Neural cell (in vitro differentiated cells): ENCODE results near the gene LVRN. TPM values are rescaled to one million over a fixed set of nuclear protein-coding genes. Genes with fewer than 3 reads are reported as not detected.

ENCODE experiments used
- H2AFZ ChIP-seq: fragments of 200-600, 300-800 bp; sonication (generic), shearing (Covaris generic); 2 replicates; pipeline ENCODE4 v1.6.0; 2014; ENCODE audit warnings: low read depth, mild to moderate bottlenecking, antibody characterized with exemption, low read length, moderate library complexity
- H3F3A ChIP-seq: fragments of 200-600 bp; shearing (Covaris generic); 2 replicates; pipeline ENCODE4 v1.6.1; 2016; ENCODE audit warnings: mild to moderate bottlenecking, moderate library complexity, mixed read lengths, antibody characterized with exemption, low read length; ENCODE audit not compliant: insufficient read depth, poor library complexity, severe bottlenecking
- H3K27ac ChIP-seq: fragments of 200-600, 300-800 bp; sonication (generic), shearing (Covaris generic); 2 replicates; pipeline ENCODE4 v1.5.1; 2014; ENCODE audit warnings: mild to moderate bottlenecking, low read length, moderate library complexity
- H3K27me3 ChIP-seq: fragments of 300-800, 200-600 bp; sonication (generic), shearing (Covaris generic); 2 replicates; pipeline ENCODE4 v1.6.0; 2014; ENCODE audit warnings: mild to moderate bottlenecking, low read depth, low read length, moderate library complexity; ENCODE audit not compliant: insufficient read depth
- H3K36me3 ChIP-seq: fragments of 300-800, 200-600 bp; sonication (generic), shearing (Covaris generic); 2 replicates; pipeline ENCODE4 v1.5.1; 2014; ENCODE audit warnings: mild to moderate bottlenecking, antibody characterized with exemption, low read length, moderate library complexity; ENCODE audit not compliant: insufficient read depth
- H3K4me2 ChIP-seq: fragments of 300-800, 200-600 bp; sonication (generic), shearing (Covaris generic); 2 replicates; pipeline ENCODE4 v1.6.0; 2014; ENCODE audit warnings: mild to moderate bottlenecking, low read length
- H3K4me3 ChIP-seq: fragments of 300-800, 200-600 bp; sonication (generic), shearing (Covaris generic); 2 replicates; pipeline ENCODE4 v1.5.1; 2014; ENCODE audit warnings: mild to moderate bottlenecking, low read length, moderate library complexity
- H3K79me2 ChIP-seq: fragments of 200-600 bp; shearing (Covaris generic); replicated peaks from 2 replicates; pipeline ENCODE4 v1.6.0; 2014; ENCODE audit warnings: mild to moderate bottlenecking, low read length, moderate library complexity; ENCODE audit not compliant: insufficient read depth
- H3K9ac ChIP-seq: fragments of 300-800, 200-600 bp; sonication (generic), shearing (Covaris generic); 2 replicates; pipeline ENCODE4 v1.6.1; 2016; ENCODE audit warnings: mild to moderate bottlenecking, low read length, mixed read lengths
- H3K9me2 ChIP-seq: fragments of 200-600 bp; shearing (Covaris generic); 2 replicates; pipeline ENCODE4 v1.6.1; 2016; ENCODE audit warnings: mild to moderate bottlenecking, low read length, mixed read lengths; ENCODE audit not compliant: insufficient read depth
- H3K9me3 ChIP-seq: fragments of 200-600, 300-800 bp; sonication (generic), shearing (Covaris generic); 2 replicates; pipeline ENCODE4 v1.6.1; 2016; ENCODE audit warnings: mild to moderate bottlenecking, mixed run types, low read length, moderate library complexity, mixed read lengths
- H4K20me1 ChIP-seq: fragments of 200-600 bp; shearing (Covaris generic); 2 replicates; pipeline ENCODE4 v1.6.1; 2016; ENCODE audit warnings: mild to moderate bottlenecking, mixed run types; ENCODE audit not compliant: insufficient read depth
- EP300 ChIP-seq: fragments of 450-650 bp; conservative IDR thresholded peaks from 2 replicates; pipeline ENCODE4 v1.6.1; 2014; ENCODE audit warnings: antibody characterized with exemption, mild to moderate bottlenecking, moderate library complexity; ENCODE audit not compliant: poor library complexity, severe bottlenecking
- EZH2 ChIP-seq: fragments of 200-600, 300-800 bp; shearing (Covaris generic), sonication (generic); IDR thresholded peaks from 2 replicates; pipeline ENCODE4 v1.6.1; 2014; ENCODE audit warnings: antibody characterized with exemption, low read length, borderline replicate concordance, mild to moderate bottlenecking; ENCODE audit not compliant: insufficient read depth, poor library complexity, severe bottlenecking
- MXI1 ChIP-seq: fragments of 450-650 bp; conservative IDR thresholded peaks from 2 replicates; pipeline ENCODE4 v1.6.1; 2014; ENCODE audit warnings: antibody characterized with exemption, mild to moderate bottlenecking; ENCODE audit not compliant: poor library complexity, severe bottlenecking
- POLR2AphosphoS5 ChIP-seq: IDR thresholded peaks from 2 replicates; pipeline ENCODE4 v1.6.1; 2012
- RAD21 ChIP-seq: fragments of 450-650 bp; conservative IDR thresholded peaks from 2 replicates; pipeline ENCODE4 v1.6.1; 2014; ENCODE audit warnings: antibody characterized with exemption, mild to moderate bottlenecking, moderate library complexity
- SMC3 ChIP-seq: fragments of 450-650 bp; conservative IDR thresholded peaks from 2 replicates; pipeline ENCODE4 v1.6.1; 2014; ENCODE audit warnings: antibody characterized with exemption, mild to moderate bottlenecking, moderate library complexity; ENCODE audit not compliant: poor library complexity
- TAF1 ChIP-seq: IDR thresholded peaks from 2 replicates; pipeline ENCODE4 v1.6.1; 2012; ENCODE audit warnings: low read depth
- polyA plus RNA-seq: library from polyadenylated mRNA; depleted of rRNA; stranded (reverse); fragments of >200 nt; gene quantifications from 2 replicates; pipeline ENCODE4 v1.2.3, GENCODE V29; 2014
- TF ChIP-seq, protein P1 (sequence below): fragments of 450-650 bp; IDR thresholded peaks from 2 replicates; pipeline ENCODE4 v1.5.1; 2014; ENCODE audit warnings: antibody characterized with exemption, mild to moderate bottlenecking, moderate library complexity; ENCODE audit not compliant: poor library complexity, severe bottlenecking
- TF ChIP-seq, protein P2 (sequence below): IDR thresholded peaks from 2 replicates; pipeline ENCODE4 v1.6.1; 2012; ENCODE audit warnings: borderline replicate concordance

LVRN gene
- polyA plus RNA-seq, 1 donor from 2014 or later: 3.5 TPM

GRCh38 chr5:115985802-115986757 lies 23.8 kb downstream of the LVRN start:
- Histone ChIP-seq H3K4me3 (no peak overlapping the region), H4K20me1 (no peaks in the 10 kb centered on the region), H3K27me3 (no peaks in the 10 kb centered on the region), H3K9ac (no peak overlapping the region), H2AFZ (no peak overlapping the region), H3F3A (no peaks in the 10 kb centered on the region), H3K9me2 (no peaks in the 10 kb centered on the region), H3K27ac (no peak overlapping the region), H3K4me2 (no peak overlapping the region), H3K79me2 (no peaks in the 10 kb centered on the region), H3K36me3 (no peaks in the 10 kb centered on the region), H3K9me3 (no peaks in the 10 kb centered on the region)
- TF ChIP-seq EP300 (no peak), POLR2AphosphoS5 (no peak), TAF1 (no peak), MXI1 (no peak), RAD21 (no peak), EZH2 (no peak), SMC3 (no peak)
- TF ChIP-seq, protein P1, sequence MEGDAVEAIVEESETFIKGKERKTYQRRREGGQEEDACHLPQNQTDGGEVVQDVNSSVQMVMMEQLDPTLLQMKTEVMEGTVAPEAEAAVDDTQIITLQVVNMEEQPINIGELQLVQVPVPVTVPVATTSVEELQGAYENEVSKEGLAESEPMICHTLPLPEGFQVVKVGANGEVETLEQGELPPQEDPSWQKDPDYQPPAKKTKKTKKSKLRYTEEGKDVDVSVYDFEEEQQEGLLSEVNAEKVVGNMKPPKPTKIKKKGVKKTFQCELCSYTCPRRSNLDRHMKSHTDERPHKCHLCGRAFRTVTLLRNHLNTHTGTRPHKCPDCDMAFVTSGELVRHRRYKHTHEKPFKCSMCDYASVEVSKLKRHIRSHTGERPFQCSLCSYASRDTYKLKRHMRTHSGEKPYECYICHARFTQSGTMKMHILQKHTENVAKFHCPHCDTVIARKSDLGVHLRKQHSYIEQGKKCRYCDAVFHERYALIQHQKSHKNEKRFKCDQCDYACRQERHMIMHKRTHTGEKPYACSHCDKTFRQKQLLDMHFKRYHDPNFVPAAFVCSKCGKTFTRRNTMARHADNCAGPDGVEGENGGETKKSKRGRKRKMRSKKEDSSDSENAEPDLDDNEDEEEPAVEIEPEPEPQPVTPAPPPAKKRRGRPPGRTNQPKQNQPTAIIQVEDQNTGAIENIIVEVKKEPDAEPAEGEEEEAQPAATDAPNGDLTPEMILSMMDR: no peak
- TF ChIP-seq, protein P2, sequence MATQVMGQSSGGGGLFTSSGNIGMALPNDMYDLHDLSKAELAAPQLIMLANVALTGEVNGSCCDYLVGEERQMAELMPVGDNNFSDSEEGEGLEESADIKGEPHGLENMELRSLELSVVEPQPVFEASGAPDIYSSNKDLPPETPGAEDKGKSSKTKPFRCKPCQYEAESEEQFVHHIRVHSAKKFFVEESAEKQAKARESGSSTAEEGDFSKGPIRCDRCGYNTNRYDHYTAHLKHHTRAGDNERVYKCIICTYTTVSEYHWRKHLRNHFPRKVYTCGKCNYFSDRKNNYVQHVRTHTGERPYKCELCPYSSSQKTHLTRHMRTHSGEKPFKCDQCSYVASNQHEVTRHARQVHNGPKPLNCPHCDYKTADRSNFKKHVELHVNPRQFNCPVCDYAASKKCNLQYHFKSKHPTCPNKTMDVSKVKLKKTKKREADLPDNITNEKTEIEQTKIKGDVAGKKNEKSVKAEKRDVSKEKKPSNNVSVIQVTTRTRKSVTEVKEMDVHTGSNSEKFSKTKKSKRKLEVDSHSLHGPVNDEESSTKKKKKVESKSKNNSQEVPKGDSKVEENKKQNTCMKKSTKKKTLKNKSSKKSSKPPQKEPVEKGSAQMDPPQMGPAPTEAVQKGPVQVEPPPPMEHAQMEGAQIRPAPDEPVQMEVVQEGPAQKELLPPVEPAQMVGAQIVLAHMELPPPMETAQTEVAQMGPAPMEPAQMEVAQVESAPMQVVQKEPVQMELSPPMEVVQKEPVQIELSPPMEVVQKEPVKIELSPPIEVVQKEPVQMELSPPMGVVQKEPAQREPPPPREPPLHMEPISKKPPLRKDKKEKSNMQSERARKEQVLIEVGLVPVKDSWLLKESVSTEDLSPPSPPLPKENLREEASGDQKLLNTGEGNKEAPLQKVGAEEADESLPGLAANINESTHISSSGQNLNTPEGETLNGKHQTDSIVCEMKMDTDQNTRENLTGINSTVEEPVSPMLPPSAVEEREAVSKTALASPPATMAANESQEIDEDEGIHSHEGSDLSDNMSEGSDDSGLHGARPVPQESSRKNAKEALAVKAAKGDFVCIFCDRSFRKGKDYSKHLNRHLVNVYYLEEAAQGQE: no peak

DNA sequence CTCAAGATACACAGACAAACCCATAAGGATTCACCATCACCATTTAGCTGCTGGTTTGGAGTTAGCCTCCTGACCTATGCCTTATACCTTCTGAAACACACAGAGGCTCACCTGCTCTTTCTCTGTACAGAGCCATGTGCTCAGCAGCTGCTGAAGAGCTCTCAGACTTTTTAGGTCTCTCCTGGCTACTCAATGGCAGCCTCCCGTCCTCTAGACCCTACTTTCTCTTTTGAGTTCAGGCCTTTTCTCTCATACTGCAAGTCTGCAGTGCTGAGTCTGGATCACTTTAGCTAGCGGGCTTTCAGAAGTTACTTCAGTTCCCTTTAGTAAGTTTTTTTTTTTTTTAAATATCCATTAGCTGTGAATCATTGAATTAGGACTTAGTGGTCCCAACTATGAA lies 25.7 kb downstream of the LVRN start:
- no peaks in the 10 kb centered on the region for H3K9me2 ChIP-seq
- H3K27me3 ChIP-seq: no peaks in the 10 kb centered on the region
- H3K36me3 ChIP-seq: no peaks in the 10 kb centered on the region
- no peaks in the 10 kb centered on the region for H3K79me2 ChIP-seq
- no peak for TF ChIP-seq MXI1
- TF ChIP-seq, protein P2: no peak
- TF ChIP-seq, protein P1: no peak
- TF ChIP-seq TAF1: no peak
- no peak for TF ChIP-seq POLR2AphosphoS5
- no peak for TF ChIP-seq SMC3
- TF ChIP-seq RAD21: no peak
- TF ChIP-seq EZH2: no peak
- H3K4me3 ChIP-seq: no peak overlapping the region
- no peak overlapping the region for H2AFZ ChIP-seq
- H3K27ac ChIP-seq: no peak overlapping the region
- no peaks in the 10 kb centered on the region for H3F3A ChIP-seq
- H3K4me2 ChIP-seq: no peak overlapping the region
- H4K20me1 ChIP-seq: no peaks in the 10 kb centered on the region
- no peaks in the 10 kb centered on the region for H3K9me3 ChIP-seq
- no peak overlapping the region for H3K9ac ChIP-seq
